Measurements from ENCODE around the gene MRPL23. TPM values are rescaled to one million over a fixed set of nuclear protein-coding genes. Genes with fewer than 3 reads are reported as not detected.

Gene MRPL23
- polyA plus RNA-seq, 1 donor (not counting 4 experiments of a cell fraction or from before 2014, with no cell fraction given), result 68.2 TPM

DNA sequence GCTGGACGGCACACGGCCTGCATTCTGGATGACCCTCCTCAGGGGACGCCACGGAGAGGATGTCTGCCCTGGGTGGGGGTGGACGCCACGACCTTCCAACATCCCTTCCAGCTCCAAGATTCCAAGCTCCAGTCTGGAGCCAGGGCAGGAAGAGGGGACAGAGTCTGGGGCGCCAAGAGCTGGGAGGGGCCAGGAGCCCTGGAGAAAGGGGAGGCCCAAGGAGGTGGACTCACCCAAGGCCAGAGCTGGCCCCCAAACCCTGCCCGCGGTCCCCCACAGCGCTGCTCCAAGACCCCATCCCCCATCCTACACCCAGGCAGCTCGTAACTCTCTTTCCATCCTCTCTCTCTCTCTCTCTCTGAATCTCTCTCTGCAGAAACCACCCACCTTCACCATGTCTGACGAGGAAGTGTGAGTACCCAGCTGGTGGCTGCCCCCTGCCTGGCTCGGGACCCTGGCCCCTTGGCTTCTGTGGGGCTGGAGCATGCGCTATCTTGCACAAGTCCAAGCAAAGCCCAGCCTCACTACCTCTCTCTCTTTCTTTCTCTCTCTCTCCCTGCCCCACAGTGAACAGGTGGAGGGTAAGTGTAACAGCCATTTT is 24.6 kb upstream of the MRPL23 start:
- Histone ChIP-seq H3K4me3 (ENCODE audit: control insufficient read depth in 2 of 3, extremely low read depth in 1 of 3, insufficient read depth in 2 of 3, low read depth in 1 of 3, low read length in 3 of 3) (no peak overlapping the region), H3K27ac (ENCODE audit: control insufficient read depth, insufficient read depth, low read length) (no peak overlapping the region), H3K79me2 (ENCODE audit: control insufficient read depth, insufficient read depth, low read length) (no peaks in the 10 kb centered on the region), H4K20me1 (ENCODE audit: control insufficient read depth, extremely low read depth, insufficient read depth, low read length) (no peaks in the 10 kb centered on the region), H3K27me3 (ENCODE audit: control insufficient read depth, extremely low read depth, insufficient read depth, low read length) (peaks cover 8% of the 10 kb centered on the region), H3K4me2 (ENCODE audit: control insufficient read depth, extremely low read depth, insufficient read depth, low read depth, low read length) (no peak overlapping the region), H3K4me1 (ENCODE audit: control insufficient read depth, extremely low read depth, insufficient read depth, low read length) (peaks cover 5% of the 10 kb centered on the region), H3K9me3 (ENCODE audit: control insufficient read depth, low read depth, low read length) (no peaks in the 10 kb centered on the region), H2AFZ (ENCODE audit: control insufficient read depth, low read length) (no peak overlapping the region), H3K36me3 (ENCODE audit: control insufficient read depth in 2 of 2, extremely low read depth in 1 of 2, insufficient read depth in 2 of 2, low read length in 2 of 2) (no peaks in the 10 kb centered on the region), H3K9me1 (ENCODE audit: control insufficient read depth, extremely low read depth, insufficient read depth, low read length) (no peaks in the 10 kb centered on the region), H3K9ac (ENCODE audit: control insufficient read depth, extremely low read depth, insufficient read depth, low read length) (no peak overlapping the region)
- no peak for DNase-seq (ENCODE audit: low read depth, low spot score)
- TF ChIP-seq CTCF (optimal IDR thresholded peaks at IDR 0.05 in 1 of 3, IDR thresholded peaks at IDR 0.05 in 1 of 3, conservative IDR thresholded peaks at IDR 0.05 in 1 of 3; ENCODE audit: extremely low read depth in 1 of 3, insufficient read depth in 2 of 3, low read length in 3 of 3) (no peak), EZH2 (IDR thresholded peaks at IDR 0.05; ENCODE audit: low read length) (no peak)
- dilution Hi-C loops (cut with MboI; ENCODE audit: extremely low pct_ligation_motif_present, low sequenced_read_pairs), result no loop called here
- FAIRE-seq, result no peak

- FAIRE-seq (no peak), DNase-seq (ENCODE audit: low read depth, low spot score) (no peak)
- H3K79me2 ChIP-seq (ENCODE audit: control insufficient read depth, insufficient read depth, low read length), result no peaks in the 10 kb centered on the region
- no peaks in the 10 kb centered on the region for H3K9me1 ChIP-seq (ENCODE audit: control insufficient read depth, extremely low read depth, insufficient read depth, low read length)
- no peak overlapping the region for H3K27ac ChIP-seq (ENCODE audit: control insufficient read depth, insufficient read depth, low read length)
- no peaks in the 10 kb centered on the region for H3K9me3 ChIP-seq (ENCODE audit: control insufficient read depth, low read depth, low read length)
- TF ChIP-seq EZH2 (IDR thresholded peaks at IDR 0.05; ENCODE audit: low read length) (no peak), CTCF (optimal IDR thresholded peaks at IDR 0.05 in 1 of 3, IDR thresholded peaks at IDR 0.05 in 1 of 3, conservative IDR thresholded peaks at IDR 0.05 in 1 of 3; ENCODE audit: extremely low read depth in 1 of 3, insufficient read depth in 2 of 3, low read length in 3 of 3) (no peak)
- peaks cover 3% of the 10 kb centered on the region for H3K27me3 ChIP-seq (ENCODE audit: control insufficient read depth, extremely low read depth, insufficient read depth, low read length)
- H2AFZ ChIP-seq (ENCODE audit: control insufficient read depth, low read length), result no peak overlapping the region
- no peaks in the 10 kb centered on the region for H4K20me1 ChIP-seq (ENCODE audit: control insufficient read depth, extremely low read depth, insufficient read depth, low read length)
- H3K4me3 ChIP-seq (ENCODE audit: control insufficient read depth in 2 of 3, extremely low read depth in 1 of 3, insufficient read depth in 2 of 3, low read depth in 1 of 3, low read length in 3 of 3), result no peak overlapping the region
- no peaks in the 10 kb centered on the region for H3K36me3 ChIP-seq (ENCODE audit: control insufficient read depth in 2 of 2, extremely low read depth in 1 of 2, insufficient read depth in 2 of 2, low read length in 2 of 2)
- H3K9ac ChIP-seq (ENCODE audit: control insufficient read depth, extremely low read depth, insufficient read depth, low read length), result no peak overlapping the region
- no peak overlapping the region for H3K4me2 ChIP-seq (ENCODE audit: control insufficient read depth, extremely low read depth, insufficient read depth, low read depth, low read length)
- H3K4me1 ChIP-seq (ENCODE audit: control insufficient read depth, extremely low read depth, insufficient read depth, low read length), result peaks cover 5% of the 10 kb centered on the region
- dilution Hi-C loops (cut with MboI; ENCODE audit: extremely low pct_ligation_motif_present, low sequenced_read_pairs), result no loop called here
Observed at GRCh38 chr11:1923201-1923956, 23.8 kb upstream of the MRPL23 start.

Data from keratinocyte (primary cell).